Transverse colon (tissue), 4 donors: Measurements from ENCODE around the gene ALDH18A1. TPM values are rescaled to one million over a fixed set of nuclear protein-coding genes. Genes with fewer than 3 reads are reported as not detected.

Source experiments
- DNase-seq: peaks from one replicate; pipeline ENCODE4 v3.0.0-alpha.2; 2019
- H3K27ac ChIP-seq, 4 donors: fragments of 200-600 bp; sonication (generic); 2 replicates each; pipeline ENCODE4 v1.5.1; 2016 to 2018; ENCODE audit warnings: inconsistent platforms in 4 of 4
- H3K27me3 ChIP-seq: fragments of 200-600 bp; sonication (generic); 2 replicates; pipeline ENCODE4 v1.5.1; 2017; ENCODE audit warnings: inconsistent platforms
- H3K36me3 ChIP-seq, 4 donors: fragments of 200-600 bp; sonication (generic); 2 replicates each; pipeline ENCODE4 v1.5.1; 2017 to 2019; ENCODE audit warnings: inconsistent platforms in 4 of 4
- H3K4me1 ChIP-seq, 4 donors: fragments of 200-600 bp; sonication (generic); 2 replicates each; pipeline ENCODE4 v1.5.1; 2017 to 2020; ENCODE audit warnings: inconsistent platforms in 4 of 4
- H3K4me3 ChIP-seq, 4 donors: fragments of 200-600 bp; sonication (generic); 1 replicate in 1 of 4; 2 replicates in 3 of 4; pipeline versions ENCODE4 v1.5.1 to v1.6.1; 2017 to 2019; ENCODE audit warnings: inconsistent platforms in 4 of 4
- H3K9me3 ChIP-seq, 2 donors: fragments of 200-600 bp; sonication (generic); 2 replicates each; pipeline ENCODE4 v1.5.1; 2017 to 2019; ENCODE audit warnings: inconsistent platforms in 2 of 2
- EP300 ChIP-seq: sonication (generic); formaldehyde crosslinking; IDR thresholded peaks from one replicate; pipeline ENCODE4 v1.6.1; 2017; ENCODE audit warnings: antibody characterized with exemption, low read depth
- POLR2A ChIP-seq: fragments of 450-650 bp; IDR thresholded peaks from one replicate; pipeline ENCODE4 v1.6.1; 2016; ENCODE audit warnings: antibody characterized with exemption, mild to moderate bottlenecking, moderate library complexity
- POLR2AphosphoS5 ChIP-seq, 3 donors: sonication (generic); formaldehyde crosslinking; IDR thresholded peaks; one replicate each; pipeline ENCODE4 v1.6.1; 2016; ENCODE audit warnings: antibody characterized with exemption in 3 of 3
- WGBS, 2 donors: methylation state at CpG; one replicate each; pipeline ENCODE4 v1.1.5; 2018; ENCODE audit warnings: low coverage in 1 of 2; 5-methylcytosine and 5-hydroxymethylcytosine counted together
- in situ Hi-C, 4 donors: fragments of 200-750 bp; cut with MboI; loops; one replicate each; pipeline versions ENCODE4 v1.15.0 to v1.15.1; 2017; ENCODE audit warnings: low sequenced_read_pairs in 3 of 4, low pct_ligation_motif_present in 1 of 4, low pct_unique_long_range_greater_than_20kb in 1 of 4
- intact Hi-C: fragments of 100-400 bp; cut with DNase I; formaldehyde crosslinking; loops from one replicate; pipeline ENCODE4 v1.15.1; 2023; ENCODE audit warnings: low total_unique reads
- total RNA-seq, 4 donors: library from RNA; depleted of rRNA; stranded (reverse); fragments of >200 nt; gene quantifications; one replicate each; pipeline ENCODE4 v1.1.0, GENCODE V29; 2016
- TF ChIP-seq, protein P1 (sequence below), 5 experiments: fragments of 200-600 bp in 3 of 5; fragments of 450-650 bp in 2 of 5; sonication (generic) in 3 of 5; IDR thresholded peaks; 1 replicate in 2 of 5; 2 replicates in 3 of 5; pipeline ENCODE4 v1.5.1; 2016 to 2017; ENCODE audit warnings: antibody characterized with exemption in 5 of 5, inconsistent platforms in 3 of 5, mild to moderate bottlenecking in 2 of 5, moderate library complexity in 1 of 5

ALDH18A1 gene
- total RNA-seq, 4 donors from 2014 or later, result 98.7 to 130 (median 116) TPM

DNA sequence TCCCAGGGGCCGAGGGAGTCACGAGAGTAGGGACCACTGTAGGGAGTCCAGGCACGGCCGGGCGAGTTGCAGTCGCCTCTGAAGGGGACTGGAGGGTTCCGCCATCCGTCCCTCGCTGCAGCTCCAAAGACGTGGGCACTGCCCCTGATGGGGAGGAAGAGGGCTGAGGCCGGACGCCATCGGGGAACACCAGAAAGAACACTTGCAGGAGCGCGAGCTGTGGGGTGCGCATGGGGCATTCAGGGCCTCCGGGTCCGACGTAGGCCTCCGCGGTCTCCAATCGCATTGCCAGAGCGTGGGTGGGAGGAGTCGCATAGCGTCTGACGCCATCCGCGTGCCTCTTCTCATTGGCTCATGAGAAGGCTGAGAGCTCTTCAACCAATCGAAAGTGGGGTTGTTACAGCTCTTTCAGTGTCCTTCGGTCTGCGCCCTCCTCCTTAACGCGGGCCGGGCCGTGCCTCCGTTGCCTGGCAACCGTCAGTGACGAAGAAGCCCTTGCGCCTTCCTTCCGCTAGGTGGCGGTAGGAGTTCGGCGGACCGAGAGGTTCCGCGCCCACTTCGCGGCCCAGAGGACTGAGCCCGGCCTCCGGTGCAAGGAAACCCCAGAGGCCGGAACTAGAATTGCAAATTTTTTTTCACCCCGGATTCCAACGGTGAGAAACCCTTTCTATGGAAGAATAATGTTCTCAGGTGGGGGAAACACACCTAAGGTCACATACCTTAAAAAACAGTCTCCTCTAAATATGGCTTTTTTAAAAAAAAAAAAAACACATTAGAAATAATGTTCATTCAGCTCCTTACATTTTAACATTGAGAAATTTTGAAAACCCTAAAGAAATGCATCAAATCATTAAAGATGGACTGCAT, 37.4 kb upstream of the ALDH18A1 start, which contains the start of gene TCTN3:
Gene TCTN3, minus strand, starts transcription at position 260 of the 867 bp plus-strand sequence. Its CDS starts 28 bp downstream, at position 232.
- peak; percentile 97 for DNase-seq
- in situ Hi-C loops (loop anchor here in 3 of 4 donors (5.0 to 10.0 kb wide), 3 partner anchors 141 to 151 kb away; no protein-coding TSS in a partner anchor), intact Hi-C loops (no loop called here)
- Histone ChIP-seq H3K4me3 (peak within 1 kb of the TSS; percentile 72 to 89 (median 84)), H3K27ac (peak within 1 kb of the TSS; percentile 86 to 94 (median 88)), H3K36me3 (no peaks in the 10 kb centered on the region), H3K27me3 (no peaks in the 10 kb centered on the region), H3K4me1 (peaks cover 9 to 27% (median 11%) of the 10 kb centered on the region in 4 donors), H3K9me3 (no peaks in the 10 kb centered on the region)
- TF ChIP-seq POLR2AphosphoS5 (IDR thresholded peaks at IDR 0.05) (peak; percentile 89 to 91 (median 91)), EP300 (no peak), POLR2A (peak; percentile 85)
- TF ChIP-seq, protein P1, sequence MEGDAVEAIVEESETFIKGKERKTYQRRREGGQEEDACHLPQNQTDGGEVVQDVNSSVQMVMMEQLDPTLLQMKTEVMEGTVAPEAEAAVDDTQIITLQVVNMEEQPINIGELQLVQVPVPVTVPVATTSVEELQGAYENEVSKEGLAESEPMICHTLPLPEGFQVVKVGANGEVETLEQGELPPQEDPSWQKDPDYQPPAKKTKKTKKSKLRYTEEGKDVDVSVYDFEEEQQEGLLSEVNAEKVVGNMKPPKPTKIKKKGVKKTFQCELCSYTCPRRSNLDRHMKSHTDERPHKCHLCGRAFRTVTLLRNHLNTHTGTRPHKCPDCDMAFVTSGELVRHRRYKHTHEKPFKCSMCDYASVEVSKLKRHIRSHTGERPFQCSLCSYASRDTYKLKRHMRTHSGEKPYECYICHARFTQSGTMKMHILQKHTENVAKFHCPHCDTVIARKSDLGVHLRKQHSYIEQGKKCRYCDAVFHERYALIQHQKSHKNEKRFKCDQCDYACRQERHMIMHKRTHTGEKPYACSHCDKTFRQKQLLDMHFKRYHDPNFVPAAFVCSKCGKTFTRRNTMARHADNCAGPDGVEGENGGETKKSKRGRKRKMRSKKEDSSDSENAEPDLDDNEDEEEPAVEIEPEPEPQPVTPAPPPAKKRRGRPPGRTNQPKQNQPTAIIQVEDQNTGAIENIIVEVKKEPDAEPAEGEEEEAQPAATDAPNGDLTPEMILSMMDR (IDR thresholded peaks at IDR 0.05), result peak; percentile 98 to 100 (median 99)
- 0% methylated on average over 4 to 47 of the region's 53 CpGs for WGBS, 2 donors

DNA sequence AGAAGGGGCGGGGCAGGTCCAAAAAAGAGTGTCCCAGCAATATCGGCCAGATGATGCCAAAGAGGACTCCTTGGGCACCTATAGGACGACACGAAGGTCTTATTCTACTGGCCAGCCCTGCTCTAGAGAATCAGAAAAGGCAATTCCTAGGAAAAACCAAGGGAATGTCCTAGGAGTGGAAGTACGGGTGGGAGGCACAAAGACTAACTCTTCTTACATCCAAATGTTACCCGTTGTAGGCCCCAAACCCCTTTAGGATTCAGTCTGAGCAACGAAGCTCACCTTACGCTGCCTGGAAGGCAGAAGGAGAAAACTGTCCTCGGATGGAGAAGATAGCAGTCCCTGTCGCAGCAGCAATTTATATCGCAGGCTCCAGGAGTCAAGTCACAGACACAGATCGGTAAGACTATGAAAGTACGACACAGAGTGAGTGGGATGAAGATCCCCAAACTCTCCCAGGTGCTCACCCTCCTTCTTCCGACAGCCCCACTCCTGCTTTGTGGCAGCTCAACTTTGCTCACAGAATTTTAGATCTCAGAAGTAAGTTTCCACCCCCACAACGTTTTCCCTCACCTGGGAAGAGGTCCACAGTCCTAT, 36.7 kb upstream of the ALDH18A1 start:
- H3K4me3 ChIP-seq, result peak overlapping the region; percentile 72 to 89 (median 84)
- in situ Hi-C loops, result loop anchor here in 3 of 4 donors (5.0 to 10.0 kb wide), 3 partner anchors 142 to 152 kb away; no protein-coding TSS in a partner anchor
- no peaks in the 10 kb centered on the region for H3K9me3 ChIP-seq
- no peak for TF ChIP-seq EP300
- TF ChIP-seq POLR2A, result no peak
- no peak for TF ChIP-seq POLR2AphosphoS5 (IDR thresholded peaks at IDR 0.05)
- TF ChIP-seq, protein P1 (IDR thresholded peaks at IDR 0.05), result no peak
- H3K27ac ChIP-seq, result peak overlapping the region; percentile 86 to 94 (median 88)
- no peak for DNase-seq
- intact Hi-C loops, result no loop called here
- peaks cover 9 to 27% (median 11%) of the 10 kb centered on the region in 4 donors for H3K4me1 ChIP-seq
- no peaks in the 10 kb centered on the region for H3K27me3 ChIP-seq
- WGBS, 2 donors, result 0 to 7% methylated on average over 2 to 15 of the region's 15 CpGs
- H3K36me3 ChIP-seq, result no peaks in the 10 kb centered on the region

DNA sequence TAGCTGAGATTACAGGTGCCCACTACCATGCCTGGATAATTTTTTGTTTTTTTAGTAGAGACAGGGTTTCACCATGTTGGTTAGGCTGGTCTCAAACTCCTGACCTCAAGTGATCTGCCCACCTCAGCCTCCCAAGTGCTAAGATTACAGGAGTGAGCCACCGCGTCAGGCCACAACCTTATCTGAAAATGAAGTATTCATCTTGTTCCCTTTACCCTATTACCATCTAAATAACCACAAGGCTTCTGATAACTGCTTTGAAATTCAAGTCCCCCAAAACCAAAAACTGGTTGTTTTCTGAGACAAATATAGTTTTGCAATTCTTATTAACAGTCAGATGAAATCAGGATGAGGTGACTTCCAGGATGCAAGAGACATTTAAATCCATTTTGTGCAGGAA, 34.8 kb upstream of the ALDH18A1 start:
- intact Hi-C loops (no loop called here), in situ Hi-C loops (loop anchor here in 3 of 4 donors (5.0 to 10.0 kb wide), 3 partner anchors 144 to 154 kb away; no protein-coding TSS in a partner anchor)
- TF ChIP-seq POLR2AphosphoS5 (IDR thresholded peaks at IDR 0.05) (no peak), POLR2A (no peak), EP300 (no peak)
- TF ChIP-seq, protein P1 (IDR thresholded peaks at IDR 0.05), result no peak
- no peak for DNase-seq
- H3K4me1 ChIP-seq, result peaks cover 9 to 27% (median 11%) of the 10 kb centered on the region in 4 donors
- H3K27ac ChIP-seq, result no peak overlapping the region
- H3K4me3 ChIP-seq, result no peak overlapping the region
- 83 to 86% methylated on average over 2 of the region's 2 CpGs for WGBS, 2 donors
- no peaks in the 10 kb centered on the region for H3K9me3 ChIP-seq
- peaks cover 0 to 13% (median 6%) of the 10 kb centered on the region in 4 donors for H3K36me3 ChIP-seq
- no peaks in the 10 kb centered on the region for H3K27me3 ChIP-seq

DNA sequence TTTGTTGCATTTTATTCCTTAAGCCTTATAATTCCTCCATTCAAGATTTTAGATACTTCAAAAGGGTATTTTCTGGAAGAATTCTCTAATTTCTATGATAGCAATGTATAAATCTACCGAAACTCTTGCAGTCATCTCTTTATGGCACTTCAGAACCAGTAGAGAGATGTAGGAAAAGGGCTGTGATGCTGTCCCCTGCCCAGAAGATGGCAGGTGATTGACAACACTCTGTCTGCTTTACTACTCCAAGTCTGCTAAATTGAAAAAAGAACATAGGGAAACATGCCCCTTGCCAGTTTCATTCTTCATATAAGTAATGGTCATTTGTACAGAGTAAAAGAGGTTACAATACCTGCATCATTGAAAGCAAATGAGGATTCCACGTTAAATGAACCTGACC, 32.1 kb upstream of the ALDH18A1 start:
- H3K4me3 ChIP-seq, result no peak overlapping the region
- TF ChIP-seq POLR2A (no peak), POLR2AphosphoS5 (IDR thresholded peaks at IDR 0.05) (no peak), EP300 (no peak)
- TF ChIP-seq, protein P1 (IDR thresholded peaks at IDR 0.05), result no peak
- 57 to 68% methylated on average over 2 of the region's 2 CpGs for WGBS, 2 donors
- peaks cover 0 to 36% (median 15%) of the 10 kb centered on the region in 4 donors for H3K36me3 ChIP-seq
- intact Hi-C loops, result no loop called here
- in situ Hi-C loops, result no loop called here
- no peaks in the 10 kb centered on the region for H3K27me3 ChIP-seq
- H3K27ac ChIP-seq, result no peak overlapping the region
- DNase-seq, result no peak
- peaks cover 9 to 22% (median 11%) of the 10 kb centered on the region in 4 donors for H3K4me1 ChIP-seq
- H3K9me3 ChIP-seq, result no peaks in the 10 kb centered on the region
